HL-60 (cell line): ENCODE results near the gene SHISA3.

ENCODE experiments used
- DNase-seq, 2 experiments: peaks; one replicate each; pipeline ENCODE4 v3.0.0-alpha.2; 2010 to 2020; ENCODE audit warnings: low read depth in 1 of 2, low spot score in 1 of 2
- H3K27ac ChIP-seq: fragments of 250-450 bp; sonication (Bioruptor Pico); replicated peaks from 2 replicates; pipeline ENCODE4 v1.5.1; 2020; ENCODE audit warnings: mild to moderate bottlenecking, moderate library complexity
- H3K27me3 ChIP-seq: fragments of 250-450 bp; sonication (Bioruptor Pico); 2 replicates; pipeline ENCODE4 v1.5.1; 2021; ENCODE audit warnings: mild to moderate bottlenecking, moderate library complexity; ENCODE audit not compliant: insufficient read depth, poor library complexity, severe bottlenecking
- H3K4me3 ChIP-seq: replicated peaks from 2 replicates; pipeline ENCODE4 v1.5.1; 2011; ENCODE audit warnings: mild to moderate bottlenecking, control low read depth, low read length; ENCODE audit not compliant: insufficient read depth
- CTCF ChIP-seq: IDR thresholded peaks from one replicate; pipeline ENCODE4 v1.5.1; 2011; ENCODE audit warnings: low read length, control low read depth, inconsistent platforms; ENCODE audit not compliant: insufficient read depth
- GABPA ChIP-seq: IDR thresholded peaks from 2 replicates; pipeline ENCODE4 v1.6.1; 2012; ENCODE audit warnings: low read depth
- POLR2AphosphoS5 ChIP-seq: IDR thresholded peaks from 2 replicates; pipeline ENCODE4 v1.6.1; 2012; ENCODE audit warnings: low read depth
- REST ChIP-seq: IDR thresholded peaks from 2 replicates; pipeline ENCODE4 v1.6.1; 2012; ENCODE audit warnings: low read depth; ENCODE audit not compliant: insufficient replicate concordance
- SPI1 ChIP-seq: IDR thresholded peaks from 2 replicates; pipeline ENCODE4 v1.6.1; 2012; ENCODE audit warnings: low read depth, mild to moderate bottlenecking, borderline replicate concordance

Gene SHISA3

DNA sequence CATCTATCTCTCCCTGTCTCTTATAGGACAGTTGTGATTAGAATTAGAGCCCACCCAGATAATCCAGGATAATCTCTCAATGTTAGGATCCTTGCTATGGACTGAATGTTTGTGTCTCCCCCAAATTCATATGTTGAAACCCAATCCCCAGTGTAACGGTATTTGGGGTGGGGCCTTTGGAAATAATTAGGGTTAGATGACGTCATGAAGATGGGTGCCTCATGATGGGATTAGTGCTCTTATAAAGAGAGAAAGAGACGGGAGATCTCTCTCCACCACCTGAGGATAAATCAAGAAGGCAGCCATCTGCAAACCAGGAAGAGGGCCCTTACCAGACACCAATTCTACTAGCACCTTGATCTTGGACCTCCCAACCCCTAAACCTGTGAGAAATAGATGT, 33.7 kb upstream of the SHISA3 start:
- DNase-seq = no peak
- H3K27ac ChIP-seq = no peak overlapping the region
- H3K27me3 ChIP-seq = peaks cover under 1% of the 10 kb centered on the region
- H3K4me3 ChIP-seq = no peak overlapping the region
- no peak for TF ChIP-seq POLR2AphosphoS5
- TF ChIP-seq REST = no peak

GRCh38 chr4:42364266-42365053, 32.8 kb upstream of the SHISA3 start:
- Histone ChIP-seq H3K4me3 (no peak overlapping the region), H3K27ac (no peak overlapping the region), H3K27me3 (no peaks in the 10 kb centered on the region)
- no peak for DNase-seq
- no peak for TF ChIP-seq GABPA
- no peak for TF ChIP-seq REST
- TF ChIP-seq SPI1 = no peak
- TF ChIP-seq CTCF = no peak
- no peak for TF ChIP-seq POLR2AphosphoS5

- TF ChIP-seq POLR2AphosphoS5 = no peak
- TF ChIP-seq REST = no peak
- no peak for TF ChIP-seq CTCF
- TF ChIP-seq SPI1 = no peak
- TF ChIP-seq GABPA = no peak
- no peak for DNase-seq
- Histone ChIP-seq H3K27me3 (no peaks in the 10 kb centered on the region), H3K27ac (no peak overlapping the region), H3K4me3 (no peak overlapping the region)
These were observed 30.3 kb upstream of the SHISA3 start for GRCh38 chr4:42366959-42367358.
